Measurements from ENCODE around the gene HTT. TPM values are rescaled to one million over a fixed set of nuclear protein-coding genes. Genes with fewer than 3 reads are reported as not detected.

Gene HTT
- total RNA-seq, 2 donors from 2014 or later = 51.7 to 59.1 TPM

DNA sequence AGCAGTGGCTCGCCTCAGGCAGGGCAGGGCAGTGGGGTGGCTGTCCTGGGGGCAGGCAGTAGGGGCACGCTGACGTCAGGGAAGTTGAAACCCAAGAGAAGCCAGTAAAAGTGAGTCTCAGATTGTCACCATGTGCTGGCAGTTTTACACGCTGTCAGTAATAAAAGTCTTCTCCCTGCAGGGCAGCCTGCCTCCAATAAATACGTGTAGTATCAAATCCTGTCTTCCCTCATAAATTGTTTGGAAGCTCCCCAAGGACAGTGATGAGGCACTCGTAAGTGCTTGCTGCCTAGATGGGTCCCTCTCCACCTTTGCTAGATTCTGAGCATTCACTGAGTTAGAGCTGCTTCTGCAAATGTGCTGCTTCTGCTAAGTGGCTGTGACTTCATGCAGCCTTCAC lies 113.6 kb downstream of the HTT start:
- no peak for ATAC-seq
- intact Hi-C loops (cut with DNase I, micrococcal nuclease) = no loop called here
- DNase-seq = no peak

DNA sequence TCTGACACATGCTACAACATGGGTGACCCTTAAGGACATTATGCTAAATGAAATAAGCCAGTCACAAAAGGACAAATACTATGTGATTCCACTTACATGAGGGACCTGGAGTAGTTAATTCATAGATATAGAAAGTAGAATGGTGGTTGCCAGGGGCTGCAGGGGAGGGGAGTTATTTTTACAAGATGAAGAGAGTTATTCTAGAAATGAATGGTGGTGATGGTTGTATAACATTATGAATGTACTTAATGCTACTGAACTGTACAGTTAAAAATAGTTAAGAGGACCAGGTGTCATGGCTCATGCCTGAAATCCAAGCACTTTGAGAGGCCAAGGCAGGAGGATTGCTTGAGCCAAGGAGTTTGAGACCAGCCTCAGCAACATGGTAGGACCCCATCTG lies 115.0 kb downstream of the HTT start:
- DNase-seq (no peak), ATAC-seq (no peak)
- intact Hi-C loops (cut with DNase I, micrococcal nuclease) = no loop called here

DNA sequence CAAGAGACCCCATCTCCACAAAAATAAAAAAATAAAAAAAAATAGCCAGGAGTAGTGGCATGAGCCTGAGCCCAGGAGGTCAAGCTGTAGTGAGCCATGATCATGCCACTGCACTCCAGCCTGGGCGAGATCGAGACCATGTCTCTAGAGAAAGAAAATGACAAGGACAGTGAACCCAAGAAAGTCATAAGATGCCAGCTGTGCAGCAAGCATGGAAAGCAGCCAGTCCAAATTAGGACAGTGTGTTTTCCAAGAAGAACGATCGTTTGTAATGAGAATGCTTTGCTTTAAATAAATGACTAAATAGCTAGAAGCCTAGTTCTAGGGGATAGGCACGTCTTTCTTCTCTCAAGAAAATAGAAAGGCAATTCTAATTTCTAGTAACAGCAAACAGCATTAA lies 116.1 kb downstream of the HTT start:
- intact Hi-C loops (cut with DNase I, micrococcal nuclease) = no loop called here
- no peak for DNase-seq
- no peak for ATAC-seq

DNA sequence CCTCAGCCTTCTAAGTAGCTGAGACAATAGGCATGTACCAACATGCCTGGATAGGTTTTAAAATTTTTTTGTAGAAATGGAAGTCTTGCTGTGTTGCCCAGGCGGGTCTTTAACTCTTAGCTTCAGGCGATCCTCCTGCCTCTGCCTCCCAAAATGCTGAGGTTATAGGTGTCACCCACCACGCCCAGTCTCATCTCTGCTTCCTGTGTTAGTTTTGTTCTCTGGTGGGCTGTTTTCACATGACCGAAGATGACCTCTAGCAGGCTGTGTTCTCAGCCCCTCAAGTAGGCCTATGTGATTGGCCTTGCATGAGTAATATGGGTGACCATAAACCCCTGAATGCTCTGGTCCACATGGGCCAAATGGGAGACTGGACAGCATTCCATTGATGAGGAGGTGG lies 117.7 kb downstream of the HTT start:
- intact Hi-C loops (cut with DNase I, micrococcal nuclease) = no loop called here
- no peak for DNase-seq
- ATAC-seq = no peak

DNA sequence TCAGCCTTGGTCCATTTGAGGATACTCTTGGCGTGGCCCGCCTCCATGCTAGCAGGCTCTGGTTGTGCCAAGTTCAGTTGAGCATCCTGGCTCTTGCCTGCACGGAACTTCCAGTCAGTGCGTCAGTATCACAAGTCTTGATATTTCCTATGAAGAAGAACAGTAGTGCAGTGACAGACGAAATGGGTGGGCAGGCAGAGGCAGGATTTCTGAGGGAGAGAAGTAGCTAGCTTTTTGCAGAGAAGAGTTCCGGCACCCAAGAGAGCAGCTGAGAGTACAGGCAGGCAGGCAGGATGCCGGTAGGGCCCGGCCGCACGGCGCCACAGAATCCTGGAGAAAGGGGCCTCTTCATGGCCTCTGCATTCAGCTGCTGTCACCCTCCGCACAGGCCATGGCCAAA lies 118.3 kb downstream of the HTT start:
- intact Hi-C loops (cut with DNase I, micrococcal nuclease) = no loop called here
- no peak for ATAC-seq

DNA sequence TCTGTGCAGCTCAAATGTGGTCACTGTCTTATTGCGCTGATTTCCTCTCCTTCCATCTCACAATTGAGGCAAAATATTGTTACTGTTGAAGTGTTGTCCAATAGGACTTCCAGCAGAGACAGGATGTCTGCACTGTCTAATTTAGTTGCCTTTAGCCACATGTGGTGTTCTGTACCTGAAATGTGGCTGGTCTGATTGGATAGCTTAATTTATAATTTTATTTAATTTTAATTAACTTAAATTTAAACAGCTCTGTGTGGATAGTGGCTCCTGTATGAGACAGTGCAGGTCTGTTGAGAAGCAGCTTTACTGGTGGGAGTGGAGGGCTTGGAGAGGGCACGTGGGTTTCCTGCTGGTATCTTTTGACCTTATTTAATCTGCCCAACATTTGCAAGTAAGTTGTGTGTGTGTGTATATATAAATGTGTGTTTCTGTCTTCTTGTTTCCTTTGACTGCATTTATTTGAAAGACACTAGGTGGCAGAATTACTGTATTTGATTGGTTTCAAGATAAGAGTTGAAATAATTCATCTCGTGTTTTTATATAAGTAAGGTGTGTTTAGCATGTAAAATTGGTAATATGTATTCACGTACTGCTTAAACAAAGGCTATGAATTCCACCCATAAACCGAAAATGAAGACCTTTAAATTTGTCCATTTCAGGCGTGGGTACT lies 119.2 kb downstream of the HTT start:
- ATAC-seq (peak; percentile 42), DNase-seq (no peak)
- intact Hi-C loops (cut with DNase I, micrococcal nuclease) = no loop called here

More for the DNA sequence above, 118.3 kb downstream of the HTT start:
- DNase-seq = peak in 1 of 2 donors; percentile 7

DNA sequence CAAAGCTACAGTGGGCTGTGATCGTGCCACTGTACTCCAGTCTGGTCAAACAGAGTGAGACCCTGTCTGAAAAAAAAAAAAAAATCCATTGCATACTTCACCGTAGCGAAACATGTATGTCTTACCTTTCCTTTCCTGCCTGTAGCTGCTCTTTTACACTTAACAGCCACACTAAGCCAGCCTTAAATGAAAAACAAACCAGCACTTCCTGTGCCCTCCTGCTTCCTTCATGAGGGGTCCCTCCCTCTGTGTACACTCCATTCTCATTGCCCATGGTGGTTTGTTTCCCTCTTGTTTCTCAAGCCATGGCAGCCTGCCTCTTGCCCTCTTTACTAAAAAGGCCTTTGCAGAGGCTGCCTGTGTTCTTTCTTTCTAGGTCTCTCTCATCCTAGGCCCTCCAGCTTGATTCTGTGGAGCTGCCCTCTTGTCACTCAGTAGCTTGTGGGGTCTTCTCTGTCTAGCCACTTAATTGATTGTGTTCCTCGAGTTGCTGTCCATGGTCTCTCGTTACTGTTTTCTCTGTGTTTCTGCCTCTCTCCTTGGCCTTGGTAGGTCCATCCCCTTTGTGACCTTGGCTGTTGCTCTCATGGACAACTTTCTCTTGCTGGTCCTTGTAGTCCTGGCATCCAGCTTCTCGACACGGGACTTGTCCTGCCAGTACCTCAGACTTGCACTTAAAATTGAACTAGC lies 122.3 kb downstream of the HTT start:
- intact Hi-C loops (cut with DNase I, micrococcal nuclease) = no loop called here
- ATAC-seq (no peak), DNase-seq (no peak)

DNA sequence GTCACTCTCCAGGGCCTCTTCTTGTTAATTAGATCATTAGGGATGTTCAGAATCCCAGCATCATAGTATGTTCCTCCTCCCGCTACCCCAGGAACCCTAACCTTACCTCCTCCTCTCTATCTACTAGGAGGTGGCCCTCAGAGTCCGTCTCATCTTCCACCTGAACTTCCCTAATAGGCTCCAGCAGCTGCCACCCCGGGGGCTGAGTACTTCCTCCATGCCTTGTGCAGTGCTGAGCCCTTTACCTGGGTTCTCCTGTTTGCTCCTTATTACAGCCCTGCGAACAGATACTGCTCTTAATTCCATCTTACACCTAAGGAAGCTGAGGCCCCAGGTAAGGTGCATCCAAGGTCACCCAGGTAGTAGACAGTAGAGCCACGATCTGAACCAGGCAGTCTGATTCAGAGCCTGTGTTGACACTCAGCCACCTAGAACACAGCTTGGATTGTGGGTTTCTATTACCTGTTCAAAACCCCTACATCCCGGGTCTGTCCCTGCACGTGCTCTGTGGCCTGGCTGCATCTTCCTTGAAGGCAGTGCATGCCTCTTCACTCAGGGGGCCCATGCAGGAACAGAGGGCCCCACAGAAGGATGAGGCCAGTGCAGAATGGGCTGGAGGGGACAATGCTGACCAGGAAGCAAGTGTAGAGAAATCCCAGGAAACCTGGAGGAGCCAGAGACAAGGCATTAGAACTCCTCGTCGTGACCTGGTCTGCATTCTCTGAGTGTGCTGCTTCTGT lies 123.1 kb downstream of the HTT start:
- ATAC-seq (no peak), DNase-seq (no peak)
- intact Hi-C loops (cut with DNase I, micrococcal nuclease) = no loop called here

DNA sequence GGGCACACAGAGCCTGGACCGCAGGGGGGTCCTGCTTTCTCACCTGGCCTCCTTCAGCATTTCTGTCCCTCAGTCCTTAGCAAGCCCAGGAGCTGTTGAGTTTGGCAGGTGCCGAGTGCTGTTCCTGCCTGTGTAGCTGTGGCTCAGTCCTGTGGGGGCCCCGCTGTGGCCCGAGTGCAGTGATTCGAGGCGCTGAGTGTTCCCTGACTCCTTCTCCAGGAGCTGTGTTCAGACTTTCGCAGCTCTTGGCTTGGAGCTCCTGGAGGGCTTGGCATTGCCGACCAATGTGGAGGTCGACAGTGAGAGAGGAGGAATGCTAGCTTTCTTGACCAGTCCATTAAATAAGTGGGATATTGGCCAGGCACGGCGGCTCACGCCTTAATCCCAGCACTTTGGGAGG lies 124.4 kb downstream of the HTT start:
- ATAC-seq = no peak
- intact Hi-C loops (cut with DNase I, micrococcal nuclease) = no loop called here
- DNase-seq = no peak

DNA sequence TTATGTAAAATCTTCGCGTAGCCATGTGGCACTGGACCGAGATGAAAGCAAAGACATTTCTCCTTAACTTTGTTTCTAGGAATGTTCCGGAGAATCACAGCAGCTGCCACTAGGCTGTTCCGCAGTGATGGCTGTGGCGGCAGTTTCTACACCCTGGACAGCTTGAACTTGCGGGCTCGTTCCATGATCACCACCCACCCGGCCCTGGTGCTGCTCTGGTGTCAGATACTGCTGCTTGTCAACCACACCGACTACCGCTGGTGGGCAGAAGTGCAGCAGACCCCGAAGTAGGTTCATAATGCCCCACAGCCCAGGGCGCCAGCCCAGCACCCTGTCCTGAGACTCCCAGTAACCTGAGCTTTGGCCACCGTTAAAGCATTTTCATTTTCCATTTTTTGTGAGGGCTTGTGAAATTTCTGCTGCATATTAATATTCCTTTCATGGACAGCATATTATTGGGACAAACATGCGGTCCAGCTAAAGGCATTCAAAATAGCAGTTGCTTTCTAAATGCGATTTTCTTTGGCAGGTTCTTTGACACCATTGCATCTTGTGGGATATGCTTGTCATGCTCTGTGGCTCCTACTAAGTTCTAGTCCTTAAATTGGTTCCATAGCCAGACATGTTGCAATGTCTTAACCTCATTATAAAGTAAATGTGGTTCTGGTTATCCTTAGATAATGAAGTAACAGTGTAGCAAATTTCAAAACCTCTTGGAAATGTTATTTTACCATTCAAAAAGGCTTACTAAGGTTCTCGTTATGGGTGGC lies 125.4 kb downstream of the HTT start:
- ATAC-seq (no peak), DNase-seq (no peak)
- intact Hi-C loops (cut with DNase I, micrococcal nuclease) = no loop called here

DNA sequence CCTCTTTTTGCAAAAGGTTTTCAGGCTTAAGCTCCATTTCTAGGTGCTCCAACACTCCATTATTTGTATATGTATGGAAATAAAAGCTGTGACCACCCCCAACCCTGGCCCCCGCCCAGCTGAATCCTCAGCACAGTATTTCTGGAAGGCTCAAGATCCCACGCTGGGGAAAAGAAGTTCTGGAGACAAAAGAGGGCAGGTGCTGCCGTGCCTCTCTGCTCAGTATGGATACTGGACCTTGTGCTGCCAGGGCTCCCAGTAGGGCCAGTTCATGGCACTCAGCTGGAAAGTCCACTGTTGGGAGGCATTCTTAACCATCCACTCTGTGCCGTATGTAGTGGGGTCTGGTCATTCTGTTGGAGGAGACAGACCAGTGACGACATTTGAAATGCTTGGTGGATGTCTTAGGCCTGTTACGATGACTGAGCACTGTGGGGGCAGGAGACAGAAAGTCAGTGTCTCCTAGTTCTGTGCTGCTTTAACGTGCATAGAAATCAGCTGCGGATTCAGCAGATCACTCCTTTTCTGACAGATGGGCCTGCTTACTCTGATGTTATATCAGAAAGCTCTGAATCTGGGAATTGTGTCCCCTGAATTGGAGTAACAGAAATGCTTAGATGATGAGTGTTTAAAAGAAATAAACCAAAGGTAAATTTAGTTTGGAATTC lies 126.1 kb downstream of the HTT start:
- DNase-seq (no peak), ATAC-seq (no peak)
- intact Hi-C loops (cut with DNase I, micrococcal nuclease) = no loop called here

DNA sequence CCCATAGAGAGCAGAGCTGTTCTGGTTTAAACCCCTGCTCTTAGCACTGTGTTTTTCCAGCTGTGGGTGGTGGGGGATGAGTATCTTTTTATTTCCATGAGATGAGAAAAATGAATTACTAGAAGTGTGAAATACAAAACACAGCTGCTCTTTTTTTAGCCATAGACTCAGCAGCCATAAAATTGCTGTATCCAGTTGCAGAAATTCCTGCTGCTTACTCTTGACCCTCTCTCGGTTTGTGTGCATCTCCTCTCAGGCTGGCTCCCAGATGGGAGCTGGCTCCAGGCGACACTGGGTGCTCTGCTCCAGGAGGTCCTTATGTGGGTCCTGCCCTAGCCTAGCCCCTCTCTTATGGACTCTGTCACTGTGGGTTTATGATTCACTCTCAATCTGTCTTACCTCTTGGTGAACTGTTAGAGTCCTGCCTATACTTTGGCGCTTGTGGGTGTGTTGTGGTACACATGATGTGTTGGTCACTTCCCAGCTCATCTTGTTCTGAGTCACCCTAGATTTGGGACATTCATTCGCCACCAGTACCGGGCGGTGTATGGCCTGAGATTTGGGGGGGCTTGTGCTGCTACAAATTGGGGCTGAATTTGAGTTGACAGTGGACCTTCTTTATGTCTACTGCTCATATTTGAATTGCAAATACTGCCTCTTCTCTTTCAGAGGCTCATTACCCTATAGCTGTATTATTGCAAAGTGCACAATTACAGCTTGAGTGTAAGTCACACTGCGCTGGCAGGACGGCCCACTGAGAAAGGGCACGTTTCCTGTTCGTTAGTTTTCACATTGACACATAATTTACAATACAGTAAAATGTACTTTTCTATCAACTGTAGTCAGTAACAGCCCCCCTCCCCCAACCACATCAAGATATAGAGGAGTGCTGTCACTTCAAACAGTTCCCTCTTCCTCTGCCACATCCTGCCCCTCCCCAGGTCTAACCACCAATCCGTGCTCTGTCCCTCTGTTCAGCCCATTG lies 127.5 kb downstream of the HTT start:
- ATAC-seq = peak; percentile 44
- intact Hi-C loops (cut with DNase I, micrococcal nuclease) = no loop called here
- peak in 1 of 2 donors; percentile 41 for DNase-seq

DNA sequence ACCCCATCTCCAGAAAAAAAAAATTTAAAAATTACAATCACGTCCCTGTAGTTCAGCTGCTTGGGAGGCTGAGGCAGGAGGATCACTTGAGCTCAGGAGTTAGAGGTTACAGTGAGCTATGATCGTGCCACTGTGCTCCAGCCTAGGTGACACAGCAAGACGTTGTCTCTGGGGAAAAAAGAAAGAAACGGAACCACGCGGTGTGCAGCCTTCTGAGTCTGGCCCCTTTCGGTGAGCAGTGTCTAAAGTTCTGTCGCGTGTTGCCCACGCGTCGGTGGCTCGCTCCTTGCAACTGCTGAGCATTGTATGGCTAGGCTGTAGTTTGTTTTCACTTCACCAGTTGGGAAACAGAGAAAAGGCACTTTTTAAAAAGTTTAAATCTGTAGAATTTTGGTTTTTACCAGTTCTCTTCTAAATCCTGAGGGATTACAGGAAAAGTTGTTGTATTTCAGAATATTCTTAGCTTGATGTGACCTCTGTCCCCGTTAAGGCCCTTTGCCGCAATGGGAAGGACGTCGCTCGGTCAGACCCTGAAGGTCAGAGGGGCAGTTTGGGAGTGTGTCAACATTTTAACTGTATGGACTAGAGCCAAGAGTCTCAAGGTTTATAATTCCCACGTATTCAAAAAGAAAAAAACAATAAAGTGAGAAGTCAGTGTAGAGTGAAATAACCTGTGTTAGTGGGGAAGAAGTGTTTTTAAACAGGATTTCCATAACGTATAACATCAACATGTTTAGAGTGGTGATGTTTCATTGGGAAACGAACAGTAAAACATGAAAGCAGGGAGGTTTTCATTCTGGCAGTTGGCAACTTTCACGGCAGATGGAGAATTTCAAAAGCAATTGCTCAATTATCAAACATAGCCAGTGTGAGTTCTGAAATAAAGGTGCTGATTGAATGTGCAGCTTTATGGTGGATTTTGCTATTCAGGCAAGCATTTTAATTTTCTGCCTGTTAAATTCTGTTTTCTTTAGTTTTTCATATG lies 128.6 kb downstream of the HTT start:
- DNase-seq = no peak
- intact Hi-C loops (cut with DNase I, micrococcal nuclease) = no loop called here
- ATAC-seq = peak; percentile 60

DNA sequence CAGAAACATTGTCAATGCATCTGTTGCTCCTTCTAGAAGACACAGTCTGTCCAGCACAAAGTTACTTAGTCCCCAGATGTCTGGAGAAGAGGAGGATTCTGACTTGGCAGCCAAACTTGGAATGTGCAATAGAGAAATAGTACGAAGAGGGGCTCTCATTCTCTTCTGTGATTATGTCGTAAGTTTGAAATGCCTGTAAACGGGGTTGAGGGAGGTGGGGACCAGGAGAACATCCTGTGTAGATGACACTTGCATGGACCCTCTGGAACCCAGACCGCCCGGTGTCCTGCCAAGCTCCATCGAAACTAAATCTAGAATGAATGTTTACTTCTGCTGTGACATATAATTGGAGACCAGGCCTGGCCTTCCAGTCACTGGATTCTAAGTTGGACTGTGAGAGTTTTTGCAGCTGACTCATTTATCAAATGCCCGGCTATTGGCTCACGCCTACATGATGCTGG lies 129.5 kb downstream of the HTT start:
- ATAC-seq (no peak), DNase-seq (peak in 1 of 2 donors; percentile 51)
- intact Hi-C loops (cut with DNase I, micrococcal nuclease) = no loop called here

DNA sequence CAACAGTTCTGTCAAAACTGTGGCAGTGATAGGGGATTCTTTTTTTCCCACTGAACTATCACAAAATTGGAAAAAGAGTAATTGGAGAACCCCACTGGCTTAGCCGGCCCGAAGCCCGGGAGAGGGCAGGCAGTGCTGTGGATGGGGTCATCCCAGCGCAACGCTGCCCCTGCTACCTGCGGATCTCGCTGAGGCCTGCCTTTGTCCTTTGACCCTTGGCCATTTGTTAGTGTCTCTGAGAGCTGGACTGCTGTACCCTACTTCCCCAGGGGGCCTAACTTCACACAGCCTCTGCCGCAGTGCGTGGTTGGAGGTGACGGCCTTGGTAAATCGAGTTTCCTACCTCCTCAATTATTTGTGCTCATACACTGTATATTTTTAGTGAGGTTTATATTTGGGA lies 131.5 kb downstream of the HTT start:
- DNase-seq (peak in 1 of 2 donors; percentile 1), ATAC-seq (no peak)
- intact Hi-C loops (cut with DNase I, micrococcal nuclease) = no loop called here

DNA sequence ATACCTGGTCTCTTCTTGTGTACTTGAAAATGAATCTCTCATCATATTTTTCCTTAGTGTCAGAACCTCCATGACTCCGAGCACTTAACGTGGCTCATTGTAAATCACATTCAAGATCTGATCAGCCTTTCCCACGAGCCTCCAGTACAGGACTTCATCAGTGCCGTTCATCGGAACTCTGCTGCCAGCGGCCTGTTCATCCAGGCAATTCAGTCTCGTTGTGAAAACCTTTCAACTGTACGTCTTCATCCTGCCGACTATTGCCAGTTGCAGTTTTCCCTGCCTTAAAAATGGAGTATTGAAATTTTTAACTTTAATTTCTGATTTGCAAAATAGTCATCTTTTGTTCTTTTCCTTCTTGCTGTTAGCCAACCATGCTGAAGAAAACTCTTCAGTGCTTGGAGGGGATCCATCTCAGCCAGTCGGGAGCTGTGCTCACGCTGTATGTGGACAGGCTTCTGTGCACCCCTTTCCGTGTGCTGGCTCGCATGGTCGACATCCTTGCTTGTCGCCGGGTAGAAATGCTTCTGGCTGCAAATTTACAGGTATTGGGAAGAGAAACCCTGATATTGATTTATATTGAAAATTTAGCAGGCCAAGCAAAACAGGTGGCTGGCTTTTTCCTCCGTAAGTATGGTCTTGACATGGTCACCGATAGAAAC lies 132.1 kb downstream of the HTT start:
- ATAC-seq = no peak
- DNase-seq = peak in 1 of 2 donors; percentile 3
- intact Hi-C loops (cut with DNase I, micrococcal nuclease) = no loop called here

Measured in left colon (tissue), 2 donors.